Loucy (cell line): ENCODE results near the gene NEIL1.
"Not testable (repeated sequence)": the region's sequence is repeated elsewhere in the genome, so short reads cannot be mapped to it uniquely, and the experiment has no call there.

Source experiments
- H2AFZ ChIP-seq: fragments of 200-600 bp; sonication (generic); 2 replicates; pipeline ENCODE4 v1.6.0; 2016; ENCODE audit warnings: antibody characterized with exemption, mild to moderate bottlenecking, low read length, moderate library complexity
- H3F3A ChIP-seq: fragments of 200-600 bp; 2 replicates; pipeline ENCODE4 v1.6.0; 2016; ENCODE audit warnings: antibody characterized with exemption, low read depth, mild to moderate bottlenecking
- H3K27me3 ChIP-seq: fragments of 200-600 bp; sonication (generic); 2 replicates; pipeline ENCODE4 v1.6.1; 2014; ENCODE audit warnings: low read length, mild to moderate bottlenecking; ENCODE audit not compliant: insufficient read depth, poor library complexity, severe bottlenecking
- H3K36me3 ChIP-seq: fragments of 200-600 bp; sonication (generic); 2 replicates; pipeline ENCODE4 v1.6.1; 2016; ENCODE audit warnings: low read length; ENCODE audit not compliant: insufficient read depth
- H3K4me1 ChIP-seq: fragments of 200-600 bp; sonication (generic); 2 replicates; pipeline ENCODE4 v1.5.1; 2014; ENCODE audit warnings: low read length, mild to moderate bottlenecking; ENCODE audit not compliant: insufficient read depth, poor library complexity, severe bottlenecking
- H3K4me2 ChIP-seq: fragments of 200-600 bp; sonication (generic); 2 replicates; pipeline ENCODE4 v1.6.0; 2014; ENCODE audit warnings: antibody characterized with exemption, low read length, low read depth, mild to moderate bottlenecking; ENCODE audit not compliant: poor library complexity, severe bottlenecking
- H3K4me3 ChIP-seq: fragments of 200-600 bp; sonication (generic); 2 replicates; pipeline ENCODE4 v1.5.1; 2014; ENCODE audit warnings: low read length, mild to moderate bottlenecking, mixed read lengths; ENCODE audit not compliant: poor library complexity, severe bottlenecking
- H3K79me2 ChIP-seq: fragments of 200-600 bp; sonication (generic); 2 replicates; pipeline ENCODE4 v1.6.1; 2014; ENCODE audit warnings: low read length; ENCODE audit not compliant: insufficient read depth
- H3K9ac ChIP-seq: fragments of 200-600 bp; sonication (generic); 2 replicates; pipeline ENCODE4 v1.6.0; 2014; ENCODE audit warnings: mild to moderate bottlenecking, low read depth, low read length, moderate library complexity; ENCODE audit not compliant: poor library complexity, severe bottlenecking
- H3K9me2 ChIP-seq: fragments of 200-600 bp; sonication (generic); replicated peaks from 2 replicates; pipeline ENCODE4 v1.6.1; 2016; ENCODE audit warnings: low read depth, low read length, mixed read lengths
- H3K9me3 ChIP-seq: fragments of 200-600 bp; sonication (generic); 2 replicates; pipeline ENCODE4 v1.6.1; 2014; ENCODE audit warnings: mild to moderate bottlenecking, antibody characterized with exemption, low read length, low read depth; ENCODE audit not compliant: insufficient read depth
- H4K20me1 ChIP-seq: fragments of 200-600 bp; sonication (generic); 2 replicates; pipeline ENCODE4 v1.6.0; 2014; ENCODE audit warnings: antibody characterized with exemption, low read length, mild to moderate bottlenecking; ENCODE audit not compliant: insufficient read depth, poor library complexity, severe bottlenecking
- EZH2phosphoT487 ChIP-seq: fragments of 200-600 bp; IDR thresholded peaks from 2 replicates; pipeline ENCODE4 v1.6.1; 2018; ENCODE audit warnings: antibody characterized with exemption, mild to moderate bottlenecking, moderate library complexity, borderline replicate concordance
- TF ChIP-seq, protein P1 (sequence below): fragments of 200-600 bp; sonication (generic); conservative IDR thresholded peaks from 2 replicates; pipeline ENCODE4 v1.5.1; 2014; ENCODE audit warnings: mild to moderate bottlenecking, antibody characterized with exemption, low read length

NEIL1 gene

DNA sequence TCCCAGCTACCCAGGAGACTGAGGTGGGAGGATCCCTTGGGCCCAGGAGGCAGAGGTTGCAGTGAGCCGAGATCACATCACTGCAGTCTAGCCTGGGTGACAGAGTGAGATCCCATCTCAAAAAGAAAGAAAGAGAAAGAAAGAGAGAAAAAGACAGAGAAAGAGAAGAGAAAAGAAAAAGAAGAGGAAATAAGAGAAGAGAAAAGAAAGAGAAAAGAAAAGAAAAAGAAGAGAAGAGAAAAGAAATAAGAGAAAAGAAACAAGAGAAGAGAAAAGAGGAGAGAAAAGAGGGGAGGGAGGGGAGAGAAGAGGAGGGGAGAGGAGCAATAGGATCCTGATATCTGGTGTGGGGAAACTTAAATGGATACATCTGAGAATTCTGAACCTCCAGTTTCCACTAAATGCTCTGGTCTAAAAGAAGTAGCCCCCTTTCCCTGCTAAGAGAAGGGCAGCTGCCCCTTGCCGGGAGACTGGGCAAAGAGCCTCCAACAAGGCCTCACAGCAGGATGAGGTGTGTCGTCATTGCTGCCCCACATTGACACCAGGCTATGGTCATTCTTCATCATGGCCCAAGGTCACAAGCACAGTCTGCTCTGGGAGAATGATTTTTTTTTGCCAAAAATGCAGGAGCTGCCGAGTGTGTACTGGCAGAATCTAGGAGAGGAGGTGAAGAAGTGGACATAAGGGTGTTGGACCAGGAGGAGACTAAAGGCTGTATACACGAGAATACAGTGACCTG, 32.1 kb upstream of the NEIL1 start:
- Histone ChIP-seq H3K4me1 (peaks cover 2% of the 10 kb centered on the region), H3K9me2 (no peaks in the 10 kb centered on the region), H3K9me3 (no peaks in the 10 kb centered on the region), H3K4me2 (no peak overlapping the region), H2AFZ (no peak overlapping the region), H3K27me3 (no peaks in the 10 kb centered on the region), H3K36me3 (no peaks in the 10 kb centered on the region), H3K79me2 (no peaks in the 10 kb centered on the region), H3K9ac (no peak overlapping the region), H3F3A (no peaks in the 10 kb centered on the region), H3K4me3 (no peak overlapping the region), H4K20me1 (no peaks in the 10 kb centered on the region)
- TF ChIP-seq, protein P1, sequence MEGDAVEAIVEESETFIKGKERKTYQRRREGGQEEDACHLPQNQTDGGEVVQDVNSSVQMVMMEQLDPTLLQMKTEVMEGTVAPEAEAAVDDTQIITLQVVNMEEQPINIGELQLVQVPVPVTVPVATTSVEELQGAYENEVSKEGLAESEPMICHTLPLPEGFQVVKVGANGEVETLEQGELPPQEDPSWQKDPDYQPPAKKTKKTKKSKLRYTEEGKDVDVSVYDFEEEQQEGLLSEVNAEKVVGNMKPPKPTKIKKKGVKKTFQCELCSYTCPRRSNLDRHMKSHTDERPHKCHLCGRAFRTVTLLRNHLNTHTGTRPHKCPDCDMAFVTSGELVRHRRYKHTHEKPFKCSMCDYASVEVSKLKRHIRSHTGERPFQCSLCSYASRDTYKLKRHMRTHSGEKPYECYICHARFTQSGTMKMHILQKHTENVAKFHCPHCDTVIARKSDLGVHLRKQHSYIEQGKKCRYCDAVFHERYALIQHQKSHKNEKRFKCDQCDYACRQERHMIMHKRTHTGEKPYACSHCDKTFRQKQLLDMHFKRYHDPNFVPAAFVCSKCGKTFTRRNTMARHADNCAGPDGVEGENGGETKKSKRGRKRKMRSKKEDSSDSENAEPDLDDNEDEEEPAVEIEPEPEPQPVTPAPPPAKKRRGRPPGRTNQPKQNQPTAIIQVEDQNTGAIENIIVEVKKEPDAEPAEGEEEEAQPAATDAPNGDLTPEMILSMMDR: no peak
- no peak for TF ChIP-seq EZH2phosphoT487

DNA sequence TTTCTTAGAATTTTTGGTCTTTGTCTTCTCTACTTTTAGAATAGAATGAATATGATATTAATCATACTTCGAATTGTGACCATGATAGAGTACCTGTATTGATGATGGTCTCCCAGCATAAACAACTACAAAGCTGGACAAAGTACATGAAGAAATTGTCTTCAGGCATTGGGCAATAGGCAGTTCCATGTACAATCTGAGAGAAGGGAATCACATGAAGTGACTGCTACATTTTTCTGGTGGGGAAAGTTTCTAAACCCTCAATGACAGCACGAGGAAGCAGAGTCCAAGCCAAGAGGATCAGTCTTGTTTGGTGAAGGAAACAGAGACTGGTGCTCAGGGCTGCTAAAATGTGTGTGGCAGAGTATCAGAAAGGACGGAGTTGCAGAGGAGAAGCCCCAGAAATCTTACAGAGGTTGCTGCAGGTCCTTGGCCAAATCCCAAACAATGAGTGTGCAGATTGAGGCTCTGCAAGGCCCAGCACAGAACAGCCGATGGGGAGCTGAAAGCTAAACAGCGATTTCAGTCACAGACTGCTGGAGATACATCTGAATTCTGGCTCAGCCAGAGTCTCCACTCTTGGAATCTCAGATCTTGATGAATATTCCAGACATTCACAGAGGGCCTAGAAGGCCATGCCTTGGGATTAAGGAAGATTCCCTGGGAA, 27.5 kb upstream of the NEIL1 start:
- not testable (repeated sequence) for H3K4me1 ChIP-seq, H3K79me2 ChIP-seq, H3K27me3 ChIP-seq, H2AFZ ChIP-seq, H3K9ac ChIP-seq, H3K36me3 ChIP-seq, H3K4me3 ChIP-seq, H3K9me2 ChIP-seq, H3K9me3 ChIP-seq, H3F3A ChIP-seq, H4K20me1 ChIP-seq, H3K4me2 ChIP-seq

DNA sequence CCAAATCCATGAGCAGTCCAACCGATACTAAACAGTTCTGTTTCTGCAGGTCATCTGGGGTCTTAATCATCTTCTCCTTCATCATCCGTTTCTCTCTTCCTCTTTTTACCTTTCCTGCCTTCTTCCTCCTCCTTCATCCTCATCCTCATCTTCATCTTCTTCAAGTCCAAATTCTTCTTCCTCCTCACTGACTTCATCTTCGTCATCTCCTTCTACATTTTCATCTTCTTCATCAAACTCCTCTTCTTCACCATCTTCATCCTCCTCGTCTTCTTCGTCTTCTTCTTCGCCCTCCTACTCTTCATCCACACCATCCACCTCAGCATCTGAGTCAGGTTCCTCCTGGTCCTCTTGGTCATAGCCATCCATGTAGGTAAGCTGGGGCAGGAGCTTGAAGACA, 25.1 kb upstream of the NEIL1 start:
- no peaks in the 10 kb centered on the region for H3K4me1 ChIP-seq
- no peak overlapping the region for H3K4me3 ChIP-seq
- H3K36me3 ChIP-seq: no peaks in the 10 kb centered on the region
- H3K27me3 ChIP-seq: no peaks in the 10 kb centered on the region
- H3F3A ChIP-seq: no peaks in the 10 kb centered on the region
- H3K9ac ChIP-seq: no peak overlapping the region
- H3K4me2 ChIP-seq: no peak overlapping the region
- H3K79me2 ChIP-seq: no peaks in the 10 kb centered on the region
- TF ChIP-seq EZH2phosphoT487: no peak
- TF ChIP-seq, protein P1: no peak
- no peaks in the 10 kb centered on the region for H3K9me3 ChIP-seq
- H3K9me2 ChIP-seq: no peaks in the 10 kb centered on the region
- H4K20me1 ChIP-seq: no peaks in the 10 kb centered on the region
- no peak overlapping the region for H2AFZ ChIP-seq

DNA sequence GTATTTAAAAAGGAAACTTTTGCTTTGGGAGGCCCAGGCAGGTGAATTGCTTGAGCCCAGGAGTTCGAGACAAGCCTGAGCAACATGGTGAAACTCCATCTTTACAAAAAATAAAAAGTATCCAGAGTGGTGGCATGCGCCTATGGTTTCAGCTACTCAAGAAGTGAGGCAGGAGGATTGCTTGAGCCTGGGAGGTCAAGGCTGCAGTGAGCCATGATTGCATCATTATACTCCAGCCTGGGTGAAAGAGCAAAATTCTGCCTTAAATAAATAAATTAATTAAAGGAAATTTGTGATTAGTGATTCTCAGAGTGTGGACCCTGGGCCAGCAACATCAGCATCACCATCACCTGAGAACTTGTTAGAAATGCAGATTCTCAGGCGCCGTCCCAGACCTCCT, 20.9 kb upstream of the NEIL1 start:
- H3K36me3 ChIP-seq: no peaks in the 10 kb centered on the region
- no peaks in the 10 kb centered on the region for H4K20me1 ChIP-seq
- no peaks in the 10 kb centered on the region for H3K4me1 ChIP-seq
- no peak for TF ChIP-seq EZH2phosphoT487
- TF ChIP-seq, protein P1: no peak
- no peaks in the 10 kb centered on the region for H3K79me2 ChIP-seq
- no peaks in the 10 kb centered on the region for H3F3A ChIP-seq
- no peaks in the 10 kb centered on the region for H3K27me3 ChIP-seq
- no peak overlapping the region for H3K4me3 ChIP-seq
- no peaks in the 10 kb centered on the region for H3K9me2 ChIP-seq
- no peak overlapping the region for H3K4me2 ChIP-seq
- no peak overlapping the region for H3K9ac ChIP-seq
- no peak overlapping the region for H2AFZ ChIP-seq
- no peaks in the 10 kb centered on the region for H3K9me3 ChIP-seq
